Subcutaneous abdominal adipose tissue (tissue), 5 donors: ENCODE measurements around the gene TCEANC2.
"Not testable (repeated sequence)": the region's sequence is repeated elsewhere in the genome, so short reads cannot be mapped to it uniquely, and the experiment has no call there.

Experiments
- H3K27ac ChIP-seq: one replicate; pipeline ENCODE4 v1.7.0; 2013; ENCODE audit warnings: low read depth, mild to moderate bottlenecking, inconsistent platforms, low read length, moderate library complexity
- H3K27me3 ChIP-seq, 5 donors: one replicate each; pipeline ENCODE4 v1.7.0; 2013; ENCODE audit warnings: low read length in 5 of 5, inconsistent platforms in 1 of 5; ENCODE audit not compliant: control insufficient read depth in 5 of 5, insufficient read depth in 4 of 5
- H3K36me3 ChIP-seq, 5 donors: one replicate each; pipeline ENCODE4 v1.7.0; 2013; ENCODE audit warnings: low read length in 5 of 5; ENCODE audit not compliant: control insufficient read depth in 5 of 5, insufficient read depth in 5 of 5
- H3K4me1 ChIP-seq, 5 donors: one replicate each; pipeline ENCODE4 v1.7.0; 2013; ENCODE audit warnings: low read length in 5 of 5, mild to moderate bottlenecking in 3 of 5, moderate library complexity in 1 of 5; ENCODE audit not compliant: control insufficient read depth in 5 of 5, insufficient read depth in 5 of 5
- H3K4me3 ChIP-seq, 5 donors: one replicate each; pipeline ENCODE4 v1.7.0; 2013; ENCODE audit warnings: low read length in 5 of 5, low read depth in 1 of 5
- H3K9ac ChIP-seq, 5 donors: one replicate each; pipeline ENCODE4 v1.7.0; 2013; ENCODE audit warnings: low read length in 5 of 5, mild to moderate bottlenecking in 4 of 5, moderate library complexity in 3 of 5
- H3K9me3 ChIP-seq, 5 donors: one replicate each; pipeline ENCODE4 v1.7.0; 2013; ENCODE audit warnings: low read length in 5 of 5; ENCODE audit not compliant: control insufficient read depth in 5 of 5
- donor health status: healthy.
- donor health status: healthy.
- donor health status: healthy.
- donor health status: healthy.
- donor health status: healthy.

TCEANC2 gene

DNA sequence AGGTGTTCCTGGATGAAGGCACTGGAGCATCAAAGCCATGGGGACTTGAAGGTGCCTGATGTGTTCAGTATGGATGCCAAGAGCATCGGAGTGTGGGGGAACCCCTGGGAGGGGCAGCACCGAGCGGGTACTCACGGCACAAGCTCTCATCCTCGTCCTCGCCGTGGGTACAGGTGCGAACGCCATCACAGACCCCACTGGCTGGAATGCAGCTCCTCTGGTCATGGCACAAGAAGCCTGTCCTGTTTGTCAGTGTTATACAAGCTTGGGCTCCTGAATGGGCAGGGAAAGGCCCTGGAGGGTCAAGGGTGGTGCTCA lies 41.4 kb upstream of the TCEANC2 start:
- Histone ChIP-seq H3K36me3 (no peaks in the 10 kb centered on the region), H3K27ac (no peak overlapping the region), H3K4me1 (no peaks in the 10 kb centered on the region), H3K27me3 (peaks cover 5 to 31% (median 16%) of the 10 kb centered on the region in 5 donors), H3K4me3 (no peak overlapping the region), H3K9ac (no peak overlapping the region), H3K9me3 (no peaks in the 10 kb centered on the region)

- H3K9me3 ChIP-seq: no peaks in the 10 kb centered on the region
These were observed 40.5 kb upstream of the TCEANC2 start for GRCh38 chr1:54012863-54013262.

DNA sequence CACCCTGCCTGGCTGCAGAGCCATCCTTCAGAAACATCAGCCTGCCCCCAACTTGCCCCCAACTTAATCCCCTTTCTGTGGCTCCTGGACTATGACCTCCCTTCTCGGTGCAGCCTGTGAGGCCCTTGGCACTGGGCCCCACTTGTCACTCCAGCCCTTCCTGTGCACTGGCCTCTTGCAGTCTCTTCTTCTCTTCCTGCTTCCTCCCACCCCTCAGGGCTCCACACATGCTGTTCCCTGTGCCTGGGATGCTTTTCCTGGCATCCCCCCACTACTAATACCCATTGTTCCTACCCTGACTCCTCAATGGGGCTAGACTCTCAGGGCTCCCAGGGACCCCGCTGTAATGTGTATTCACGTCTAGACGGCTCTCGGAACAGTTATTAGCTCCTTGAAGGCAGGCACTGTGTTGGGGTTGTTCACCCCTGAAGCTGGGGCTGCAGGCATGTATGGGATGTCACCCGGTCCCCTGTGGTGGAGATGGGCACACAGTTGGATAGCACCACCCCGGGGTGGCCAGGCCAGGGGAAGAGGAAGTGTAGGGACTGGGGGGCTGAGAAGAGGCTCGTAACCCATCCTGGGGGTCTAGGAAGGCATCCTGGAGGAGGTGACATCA lies 39.9 kb upstream of the TCEANC2 start:
- Histone ChIP-seq H3K36me3 (no peaks in the 10 kb centered on the region), H3K9me3 (no peaks in the 10 kb centered on the region), H3K27ac (no peak overlapping the region), H3K4me1 (no peaks in the 10 kb centered on the region), H3K9ac (no peak overlapping the region), H3K27me3 (peaks cover 8 to 34% (median 23%) of the 10 kb centered on the region in 5 donors), H3K4me3 (no peak overlapping the region)

More at GRCh38 chr1:54012863-54013262, 40.5 kb upstream of the TCEANC2 start:
- Histone ChIP-seq H3K27me3 (peaks cover 8 to 34% (median 23%) of the 10 kb centered on the region in 5 donors), H3K4me3 (no peak overlapping the region), H3K27ac (no peak overlapping the region), H3K4me1 (no peaks in the 10 kb centered on the region), H3K36me3 (no peaks in the 10 kb centered on the region), H3K9ac (no peak overlapping the region)

DNA sequence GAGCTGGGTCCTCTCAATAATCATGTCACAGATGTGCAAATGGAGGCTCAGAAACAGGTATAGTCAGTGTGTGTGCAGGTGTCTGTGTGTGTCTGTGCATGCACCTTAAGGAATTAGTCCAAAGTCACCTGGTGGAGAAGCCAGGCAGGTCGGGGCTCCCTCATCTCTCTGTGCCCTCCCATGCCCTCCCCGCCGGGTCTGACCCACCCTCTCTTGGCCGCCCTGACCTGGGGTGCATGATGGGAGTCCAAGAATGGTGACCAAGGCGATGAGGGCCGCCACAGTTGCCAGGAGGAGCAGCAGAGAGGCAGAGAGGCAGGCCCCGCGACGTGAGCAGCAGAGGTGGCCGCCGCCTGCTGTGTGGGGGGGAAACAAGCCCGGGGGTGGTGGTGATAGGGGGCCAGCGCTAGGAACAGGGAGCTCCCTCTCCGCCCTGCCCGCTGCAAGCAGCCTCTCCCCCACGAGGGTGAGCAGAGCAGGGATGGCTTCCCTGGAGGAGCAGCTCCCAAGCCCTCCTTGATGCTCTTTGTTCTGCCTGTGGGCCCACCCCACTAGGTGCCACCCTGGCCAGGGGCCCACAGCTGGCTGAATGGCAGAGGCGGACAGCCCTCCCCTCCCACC lies 39.3 kb upstream of the TCEANC2 start:
- H3K4me1 ChIP-seq: no peaks in the 10 kb centered on the region
- H3K36me3 ChIP-seq: no peaks in the 10 kb centered on the region
- H3K27me3 ChIP-seq: peaks cover 4 to 32% (median 23%) of the 10 kb centered on the region in 5 donors
- H3K9ac ChIP-seq: no peak overlapping the region
- no peak overlapping the region for H3K27ac ChIP-seq
- no peaks in the 10 kb centered on the region for H3K9me3 ChIP-seq
- no peak overlapping the region for H3K4me3 ChIP-seq

DNA sequence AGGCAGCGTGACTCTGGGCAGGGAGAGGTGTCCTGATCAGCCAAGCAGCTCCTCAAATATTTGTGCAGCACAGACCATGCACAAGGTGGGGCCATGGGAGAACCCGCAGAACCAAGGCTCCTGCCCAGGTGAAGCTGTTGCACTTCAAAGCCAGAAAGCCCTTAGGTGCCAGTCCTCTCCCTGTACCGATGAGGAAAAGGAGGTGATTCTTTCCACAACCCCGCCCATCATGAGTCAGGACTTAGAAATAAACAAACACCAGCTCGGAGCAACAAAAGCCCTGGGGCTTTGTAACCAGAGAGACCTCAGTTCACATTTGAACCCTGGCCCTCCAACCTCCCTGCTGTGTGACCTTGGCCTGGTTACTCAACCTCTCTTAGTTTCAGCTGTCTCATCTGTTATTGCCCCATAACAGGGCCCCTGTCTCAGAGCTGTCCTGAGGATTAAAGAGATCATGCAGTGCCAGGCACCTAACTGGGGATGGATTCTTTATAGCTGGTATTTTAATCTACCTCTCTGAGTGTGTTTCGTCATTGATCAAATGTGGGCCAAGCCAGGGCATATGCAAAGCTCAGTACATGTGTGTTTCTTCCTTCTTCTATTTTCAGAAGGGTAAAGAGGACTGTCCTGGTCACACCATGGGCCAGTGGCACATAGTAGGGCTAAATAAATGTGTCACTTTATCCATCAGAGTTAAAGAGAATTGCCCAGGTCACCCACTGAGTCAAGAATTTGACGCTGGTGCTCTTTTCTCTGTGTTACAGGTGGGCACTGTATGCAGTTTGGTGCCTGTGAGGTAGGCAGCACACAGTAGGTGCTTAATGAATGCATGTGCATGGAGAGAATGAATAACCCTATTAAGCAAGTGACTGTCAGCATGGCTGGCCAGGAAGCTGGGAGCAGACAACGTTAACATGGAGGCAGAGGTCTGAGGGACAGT lies 36.8 kb upstream of the TCEANC2 start:
- Histone ChIP-seq H3K4me3 (no peak overlapping the region), H3K36me3 (no peaks in the 10 kb centered on the region), H3K9me3 (no peaks in the 10 kb centered on the region), H3K27ac (no peak overlapping the region), H3K9ac (no peak overlapping the region), H3K4me1 (no peaks in the 10 kb centered on the region), H3K27me3 (peaks cover 4 to 27% (median 23%) of the 10 kb centered on the region in 5 donors)

- no peak within 1 kb of the TSS for H3K9ac ChIP-seq
- peaks cover 4 to 23% (median 18%) of the 10 kb centered on the region in 5 donors for H3K27me3 ChIP-seq
- H3K9me3 ChIP-seq: no peaks in the 10 kb centered on the region
- no peaks in the 10 kb centered on the region for H3K36me3 ChIP-seq
- H3K27ac ChIP-seq: no peak within 1 kb of the TSS
- H3K4me3 ChIP-seq: no peak within 1 kb of the TSS
- no peaks in the 10 kb centered on the region for H3K4me1 ChIP-seq
These were observed 35.4 kb upstream of the TCEANC2 start, which contains the start of gene LDLRAD1 for GRCh38 chr1:54017979-54018378. Gene LDLRAD1, minus strand, starts transcription at chr1:54018186. Its CDS starts 74 bp downstream, at chr1:54018112.

GRCh38 chr1:54018635-54019034 lies 34.8 kb upstream of the TCEANC2 start:
- H3K9me3 ChIP-seq: no peaks in the 10 kb centered on the region
- no peak overlapping the region for H3K4me3 ChIP-seq
- H3K27ac ChIP-seq: no peak overlapping the region
- no peak overlapping the region for H3K9ac ChIP-seq
- H3K36me3 ChIP-seq: no peaks in the 10 kb centered on the region
- peaks cover 4 to 20% (median 13%) of the 10 kb centered on the region in 5 donors for H3K27me3 ChIP-seq
- no peaks in the 10 kb centered on the region for H3K4me1 ChIP-seq

GRCh38 chr1:54019562-54020176 lies 33.7 kb upstream of the TCEANC2 start:
- peaks cover 0 to 16% (median 9%) of the 10 kb centered on the region in 5 donors for H3K27me3 ChIP-seq
- H3K36me3 ChIP-seq, H3K4me3 ChIP-seq, H3K27ac ChIP-seq, H3K9ac ChIP-seq, H3K4me1 ChIP-seq, H3K9me3 ChIP-seq: not testable (repeated sequence)

DNA sequence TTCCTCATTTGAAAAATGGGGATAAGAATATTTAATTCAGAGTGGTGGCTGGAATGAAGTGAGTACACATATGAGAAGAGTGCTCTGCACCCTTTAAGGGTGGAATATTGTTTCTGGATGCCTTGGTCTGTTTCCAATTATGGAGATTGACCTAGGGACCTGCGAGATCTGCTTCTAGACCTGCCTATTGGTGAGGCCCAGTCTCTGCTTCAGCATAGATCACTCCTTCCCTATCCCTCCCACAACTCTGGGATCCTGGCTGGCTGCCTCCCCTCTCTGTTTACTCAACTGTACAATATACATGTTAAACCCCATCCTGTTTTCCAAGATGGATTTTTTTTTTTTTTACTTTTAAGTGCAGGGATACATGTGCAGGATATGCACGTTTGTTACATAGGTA lies 29.1 kb upstream of the TCEANC2 start:
- H3K4me1 ChIP-seq: no peaks in the 10 kb centered on the region
- H3K36me3 ChIP-seq: peaks cover 0 to 5% (median 2%) of the 10 kb centered on the region in 5 donors
- no peak overlapping the region for H3K27ac ChIP-seq
- no peaks in the 10 kb centered on the region for H3K9me3 ChIP-seq
- H3K9ac ChIP-seq: no peak overlapping the region
- H3K27me3 ChIP-seq: no peaks in the 10 kb centered on the region
- H3K4me3 ChIP-seq: no peak overlapping the region
